HepG2 (cell line): ENCODE data around the gene CLEC18B. TPM values are rescaled to one million over a fixed set of nuclear protein-coding genes. Genes with fewer than 3 reads are reported as not detected.
"Not testable (repeated sequence)": the region's sequence is repeated elsewhere in the genome, so short reads cannot be mapped to it uniquely, and the experiment has no call there.

Experiments used
- BATF2 ChIP-seq: sonication (generic); formaldehyde crosslinking; IDR thresholded peaks from 2 replicates; pipeline ENCODE4 v1.8.0; 2022; ENCODE audit warnings: mild to moderate bottlenecking, missing genetic modification reagents, moderate library complexity
- CREB1 ChIP-seq, 2 experiments: fragments of 450-650 bp in 1 of 2; IDR thresholded peaks; 2 replicates each; pipeline ENCODE4 v1.6.1; 2016 to 2017; ENCODE audit warnings: control low read depth in 1 of 2, mild to moderate bottlenecking in 1 of 2, missing compliant biosample characterization in 1 of 2, missing genetic modification characterization in 1 of 2
- DR1 ChIP-seq: sonication (generic); formaldehyde crosslinking; IDR thresholded peaks from 2 replicates; pipeline ENCODE4 v1.8.0; 2021; ENCODE audit warnings: mild to moderate bottlenecking, missing genetic modification reagents, inconsistent platforms
- GATA4 ChIP-seq: sonication (generic); IDR thresholded peaks from 2 replicates; pipeline ENCODE4 v1.6.1; 2016; ENCODE audit warnings: antibody characterized with exemption, low read depth, borderline replicate concordance
- KAT8 ChIP-seq: IDR thresholded peaks from 2 replicates; pipeline ENCODE4 v1.6.1; 2016; ENCODE audit warnings: missing genetic modification reagents, missing compliant biosample characterization
- KLF13 ChIP-seq: sonication (generic); formaldehyde crosslinking; IDR thresholded peaks from 2 replicates; pipeline ENCODE4 v1.4.0; 2020; ENCODE audit warnings: mild to moderate bottlenecking, missing genetic modification reagents
- MAF1 ChIP-seq: sonication (generic); formaldehyde crosslinking; IDR thresholded peaks from 2 replicates; pipeline ENCODE4 v1.5.0; 2020; ENCODE audit warnings: missing genetic modification reagents, borderline replicate concordance
- MEIS1 ChIP-seq: sonication (generic); formaldehyde crosslinking; IDR thresholded peaks from 2 replicates; pipeline ENCODE4 v1.9.0; 2021; ENCODE audit warnings: mild to moderate bottlenecking, missing genetic modification reagents, moderate library complexity, borderline replicate concordance
- MTA1 ChIP-seq: sonication (generic); formaldehyde crosslinking; IDR thresholded peaks from 2 replicates; pipeline ENCODE4 v1.4.0; 2020; ENCODE audit warnings: missing genetic modification reagents, mild to moderate bottlenecking, borderline replicate concordance
- MXD1 ChIP-seq: sonication (generic); formaldehyde crosslinking; IDR thresholded peaks from 2 replicates; pipeline ENCODE4 v1.4.0; 2020; ENCODE audit warnings: mild to moderate bottlenecking, missing genetic modification reagents
- MXD4 ChIP-seq: IDR thresholded peaks from 2 replicates; pipeline ENCODE4 v1.6.1; 2016; ENCODE audit warnings: mild to moderate bottlenecking, missing biosample characterization, missing genetic modification reagents
- NKX3-1 ChIP-seq: sonication (generic); formaldehyde crosslinking; IDR thresholded peaks from 2 replicates; pipeline ENCODE4 v1.5.0; 2020; ENCODE audit warnings: missing genetic modification reagents
- NR2C2 ChIP-seq: sonication (generic); formaldehyde crosslinking; IDR thresholded peaks from 2 replicates; pipeline ENCODE4 v1.4.0; 2020; ENCODE audit warnings: missing genetic modification reagents, mild to moderate bottlenecking, moderate library complexity, borderline replicate concordance
- POLR2G ChIP-seq: fragments of 200-400 bp; formaldehyde crosslinking; IDR thresholded peaks from 2 replicates; pipeline ENCODE4 v1.6.1; 2018; ENCODE audit warnings: mild to moderate bottlenecking, low read depth, low read length, moderate library complexity
- SIN3A ChIP-seq: IDR thresholded peaks from 2 replicates; pipeline ENCODE4 v1.6.1; 2011; ENCODE audit warnings: low read depth, mild to moderate bottlenecking, control low read depth, low read length, borderline replicate concordance
- SIX4 ChIP-seq: sonication (generic); formaldehyde crosslinking; IDR thresholded peaks from 2 replicates; pipeline ENCODE4 v1.4.0; 2020; ENCODE audit warnings: missing genetic modification reagents
- TBX3 ChIP-seq: fragments of 450-650 bp; IDR thresholded peaks from 2 replicates; pipeline ENCODE4 v1.6.1; 2017; ENCODE audit warnings: antibody characterized with exemption, mild to moderate bottlenecking, inconsistent platforms, borderline replicate concordance
- YY1 ChIP-seq: IDR thresholded peaks from 2 replicates; pipeline ENCODE4 v1.6.1; 2011; ENCODE audit warnings: low read length, low read depth, moderate library complexity, mild to moderate bottlenecking; ENCODE audit not compliant: insufficient read depth, insufficient replicate concordance
- ZBTB7B ChIP-seq: sonication (generic); formaldehyde crosslinking; IDR thresholded peaks from 2 replicates; pipeline ENCODE4 v1.4.0; 2020; ENCODE audit warnings: missing genetic modification reagents
- ZMAT3 ChIP-seq: sonication (generic); formaldehyde crosslinking; conservative IDR thresholded peaks from 2 replicates; pipeline ENCODE4 v1.7.0; 2021; ENCODE audit warnings: missing genetic modification reagents
- ZNF331 ChIP-seq: sonication (generic); formaldehyde crosslinking; IDR thresholded peaks from 2 replicates; pipeline ENCODE4 v1.4.0; 2020; ENCODE audit warnings: missing genetic modification reagents
- ZNF639 ChIP-seq: conservative IDR thresholded peaks from 2 replicates; pipeline ENCODE4 v1.6.1; 2018; ENCODE audit warnings: missing genetic modification reagents
- ZNF773 ChIP-seq: sonication (generic); formaldehyde crosslinking; IDR thresholded peaks from 2 replicates; pipeline ENCODE4 v1.4.0; 2020; ENCODE audit warnings: missing genetic modification reagents, borderline replicate concordance
- ZNF784 ChIP-seq: sonication (generic); formaldehyde crosslinking; IDR thresholded peaks from 2 replicates; pipeline ENCODE4 v1.5.1; 2020; ENCODE audit warnings: missing genetic modification reagents, mild to moderate bottlenecking, borderline replicate concordance
- ZNF788 ChIP-seq: sonication (generic); formaldehyde crosslinking; IDR thresholded peaks from 2 replicates; pipeline ENCODE4 v1.5.0; 2020; ENCODE audit warnings: mild to moderate bottlenecking, missing genetic modification reagents, borderline replicate concordance
- polyA plus RNA-seq, 8 experiments: library from polyadenylated mRNA; depleted of rRNA in 3 of 8; stranded (reverse) in 7 of 8; unstranded in 1 of 8; fragments of >200 nt; fragmentation: Illumina TruSeq in 4 of 8; extraction: Trizol in 4 of 8; gene quantifications; 2 replicates each; pipeline versions ENCODE4 v1.2.1 to v1.2.3, GENCODE V29; 2011 to 2016; ENCODE audit warnings: low read depth in 4 of 8, missing spikeins in 1 of 8, mixed read lengths in 1 of 8; ENCODE audit not compliant: insufficient read depth in 1 of 8
- total RNA-seq, 5 experiments: library from RNA; depleted of rRNA; stranded (reverse); fragments of >200 nt; fragmentation: Illumina TruSeq; extraction: Trizol; gene quantifications; 2 replicates each; pipeline ENCODE4 v1.2.3, GENCODE V29; 2016; ENCODE audit warnings: low read depth in 1 of 5

Gene CLEC18B
- total and polyA plus RNA-seq, 2 of the 13 experiments (the other 11 are each of a cell fraction or from before 2014, with no cell fraction given): 0.31 to 1.1 TPM

- 0 out of 2 replicates have a peak, but pooled peaks have one; percentile 4 for TF ChIP-seq BATF2 (CRISPR knock-in tag)
- TF ChIP-seq NKX3-1: peak; percentile 23; the same call in 1 of the 2 replicates
- TF ChIP-seq MAF1 (CRISPR knock-in tag): 0 out of 2 replicates have a peak, but pooled peaks have one; percentile 42
- TF ChIP-seq ZBTB7B: peak; percentile 62; the same call in 1 of the 2 replicates
- peak; percentile 91 for TF ChIP-seq ZMAT3
- peak; percentile 66 for TF ChIP-seq DR1 (CRISPR knock-in tag)
- peak; percentile 97 for TF ChIP-seq NR2C2 (CRISPR knock-in tag)
- peak; percentile 58; the same call in 1 of the 2 replicates for TF ChIP-seq MTA1 (CRISPR knock-in tag)
- peak; percentile 47 for TF ChIP-seq YY1
- TF ChIP-seq ZNF331 (CRISPR knock-in tag): peak; percentile 72
- 0 out of 2 replicates have a peak, but pooled peaks have one; percentile 32 for TF ChIP-seq MEIS1
- TF ChIP-seq KLF13 (CRISPR knock-in tag): 0 out of 2 replicates have a peak, but pooled peaks have one; percentile 20
- TF ChIP-seq SIN3A: peak; percentile 63; the same call in 1 of the 2 replicates
- peak; percentile 74; the same call in 1 of the 2 replicates for TF ChIP-seq CREB1 (IDR thresholded peaks at IDR 0.05)
- not testable (repeated sequence) for TF ChIP-seq CREB1 (CRISPR knock-in tag; IDR thresholded peaks at IDR 0.05)
- peak; percentile 36; the same call in 1 of the 2 replicates for TF ChIP-seq TBX3
- TF ChIP-seq ZNF639 (CRISPR knock-in tag): peak; percentile 71; the same call in 1 of the 2 replicates
- TF ChIP-seq ZNF773 (CRISPR knock-in tag): 0 out of 2 replicates have a peak, but pooled peaks have one; percentile 53
- TF ChIP-seq POLR2G: peak; percentile 70
- TF ChIP-seq KAT8 (CRISPR knock-in tag): peak; percentile 90
- TF ChIP-seq ZNF784 (CRISPR knock-in tag): peak; percentile 79; the same call in 1 of the 2 replicates
- peak; percentile 93 for TF ChIP-seq MXD4 (CRISPR knock-in tag)
- TF ChIP-seq GATA4: 0 out of 2 replicates have a peak, but pooled peaks have one; percentile 5
- TF ChIP-seq ZNF788: peak; percentile 59; the same call in 1 of the 2 replicates
- TF ChIP-seq MXD1 (CRISPR knock-in tag): peak; percentile 48; the same call in 1 of the 2 replicates
- TF ChIP-seq SIX4: 0 out of 2 replicates have a peak, but pooled peaks have one; percentile 6
Measured at GRCh38 chr16:74368002-74368911, 53.0 kb downstream of the CLEC18B start (continued).
